Endothelial cell of umbilical vein (primary cell): ENCODE results near the gene FHOD3. TPM values are rescaled to one million over a fixed set of nuclear protein-coding genes. Genes with fewer than 3 reads are reported as not detected.

Experiments
- BruUV-seq: library from RNA; stranded (reverse); fragments of 400-500 nt; replicated peaks from 2 replicates; lab custom pipeline; 2021; lab: Mats Ljungman, UMichigan
- CTCF ChIA-PET: fragments of 300-600, 350-600 bp; sonication (Branson Sonifier 250); formaldehyde crosslinking; loops from one replicate; lab custom pipeline; 2021; ENCODE audit warnings: antibody characterized with exemption, inconsistent platforms; lab: Charles Lee
- POLR2A ChIA-PET: fragments of 300-600, 350-600 bp; sonication (Branson Sonifier 250); formaldehyde crosslinking; loops from one replicate; lab custom pipeline; 2021; ENCODE audit warnings: antibody characterized with exemption, inconsistent platforms; lab: Charles Lee
- DNase-seq: peaks from one replicate; pipeline ENCODE4 v3.0.0-alpha.2; 2011; ENCODE audit warnings: low read depth, low spot score
- FAIRE-seq: peaks from 2 replicates; lab custom pipeline; 2011; peaks lifted over from hg19 to GRCh38; lab: Jason Lieb, UNC
- H2AFZ ChIP-seq: 2 replicates; pipeline ENCODE4 v1.6.0; 2012; ENCODE audit warnings: low read depth, low read length, control low read depth, inconsistent platforms
- H3K27ac ChIP-seq: 2 replicates; pipeline ENCODE4 v1.5.1; 2011; ENCODE audit warnings: low read depth, mild to moderate bottlenecking, control low read depth, low read length, moderate library complexity; ENCODE audit not compliant: insufficient read depth
- H3K27me3 ChIP-seq, 2 experiments: 2 replicates each; pipeline versions ENCODE4 v1.6.0 to v1.6.1; 2011; ENCODE audit warnings: low read length in 2 of 2, mixed read lengths in 1 of 2; ENCODE audit not compliant: control insufficient read depth in 2 of 2, insufficient read depth in 2 of 2
- H3K36me3 ChIP-seq, 2 experiments: 2 replicates in 1 of 2; 3 replicates in 1 of 2; pipeline ENCODE4 v1.5.1; 2011; ENCODE audit warnings: low read length in 2 of 2, mild to moderate bottlenecking in 1 of 2, moderate library complexity in 1 of 2; ENCODE audit not compliant: control insufficient read depth in 2 of 2, insufficient read depth in 2 of 2; ENCODE audit errors: extremely low read depth in 1 of 2
- H3K4me1 ChIP-seq: 3 replicates; pipeline ENCODE4 v1.5.1; 2011; ENCODE audit warnings: mild to moderate bottlenecking, low read length; ENCODE audit not compliant: control insufficient read depth, insufficient read depth; ENCODE audit errors: extremely low read depth
- H3K4me2 ChIP-seq: 2 replicates; pipeline ENCODE4 v1.6.1; 2011; ENCODE audit warnings: low read length, control low read depth, mixed read lengths; ENCODE audit not compliant: insufficient read depth
- H3K4me3 ChIP-seq, 3 experiments: fragments of 200-600 bp in 1 of 3; sonication (generic), shearing (Covaris generic) in 1 of 3; replicated peaks in 1 of 3; 2 replicates each; pipeline ENCODE4 v1.5.1; 2011 to 2016; ENCODE audit warnings: control low read depth in 3 of 3, low read length in 3 of 3, mild to moderate bottlenecking in 2 of 3, inconsistent platforms in 1 of 3, low read depth in 1 of 3, moderate library complexity in 1 of 3; ENCODE audit not compliant: insufficient read depth in 1 of 3
- H3K79me2 ChIP-seq: 2 replicates; pipeline ENCODE4 v1.6.0; 2012; ENCODE audit warnings: low read length, inconsistent platforms; ENCODE audit not compliant: control insufficient read depth, insufficient read depth
- H3K9ac ChIP-seq: replicated peaks from 2 replicates; pipeline ENCODE3; 2011; ENCODE audit warnings: low read length, control low read depth; ENCODE audit not compliant: insufficient read depth; ENCODE audit errors: extremely low read depth
- H3K9me1 ChIP-seq: replicated peaks from 3 replicates; pipeline ENCODE4 v1.6.0; 2011; ENCODE audit warnings: mild to moderate bottlenecking, low read length; ENCODE audit not compliant: control insufficient read depth, insufficient read depth; ENCODE audit errors: extremely low read depth
- H3K9me3 ChIP-seq: replicated peaks from 2 replicates; pipeline ENCODE4 v1.5.1; 2012; ENCODE audit warnings: low read length, inconsistent platforms; ENCODE audit not compliant: control insufficient read depth, insufficient read depth
- H4K20me1 ChIP-seq: replicated peaks from 2 replicates; pipeline ENCODE3; 2011; ENCODE audit warnings: mild to moderate bottlenecking, low read length; ENCODE audit not compliant: control insufficient read depth, insufficient read depth; ENCODE audit errors: extremely low read depth
- EZH2 ChIP-seq: IDR thresholded peaks from 2 replicates; pipeline ENCODE4 v1.6.1; 2012; ENCODE audit warnings: borderline replicate concordance, low read depth, mild to moderate bottlenecking, moderate library complexity, low read length, inconsistent platforms; ENCODE audit not compliant: severe bottlenecking
- FOS ChIP-seq: IDR thresholded peaks from 2 replicates; pipeline ENCODE4 v1.6.1; 2011; ENCODE audit warnings: mild to moderate bottlenecking, low read length, moderate library complexity, borderline replicate concordance; ENCODE audit not compliant: insufficient read depth
- GATA2 ChIP-seq: IDR thresholded peaks from 2 replicates; pipeline ENCODE4 v1.7.0; 2011; ENCODE audit warnings: low read depth, mild to moderate bottlenecking, moderate library complexity, mixed read lengths, low read length; ENCODE audit not compliant: insufficient read length, insufficient read depth
- JUN ChIP-seq: IDR thresholded peaks from 2 replicates; pipeline ENCODE4 v1.6.1; 2011; ENCODE audit warnings: borderline replicate concordance, low read depth; ENCODE audit not compliant: insufficient read length, insufficient read depth
- MAX ChIP-seq: IDR thresholded peaks from 2 replicates; pipeline ENCODE4 v1.6.1; 2011; ENCODE audit not compliant: insufficient read depth, insufficient read length
- MYC ChIP-seq: IDR thresholded peaks from one replicate; pipeline ENCODE4 v1.6.1; 2011; ENCODE audit warnings: mild to moderate bottlenecking, low read depth, low read length
- POLR2A ChIP-seq: IDR thresholded peaks from 2 replicates; pipeline ENCODE4 v1.6.1; 2012; ENCODE audit warnings: low read depth, mild to moderate bottlenecking, control low read depth, low read length
- POLR2AphosphoS5 ChIP-seq: IDR thresholded peaks from 2 replicates; pipeline ENCODE4 v1.6.1; 2012; ENCODE audit warnings: low read depth, mild to moderate bottlenecking, control low read depth, low read length, moderate library complexity; ENCODE audit not compliant: insufficient read depth
- dilution Hi-C: fragments of 300-500 bp; cut with MboI; formaldehyde crosslinking; loops from one replicate; pipeline ENCODE4 v1.15.0; 2019; ENCODE audit warnings: low sequenced_read_pairs; ENCODE audit not compliant: extremely low pct_ligation_motif_present
- intact Hi-C: fragments of 100-400 bp; cut with micrococcal nuclease; formaldehyde crosslinking; loops from one replicate; pipeline ENCODE4 v1.10.0; 2022
- polyA plus RNA-seq, 4 experiments: library from polyadenylated mRNA; depleted of rRNA in 3 of 4; stranded (reverse) in 3 of 4; unstranded in 1 of 4; fragments of >200 nt; gene quantifications; 2 replicates each; pipeline versions ENCODE4 v1.2.1 to v1.2.3, GENCODE V29; 2011 to 2012; ENCODE audit warnings: missing spikeins in 1 of 4
- total RNA-seq: library from RNA; stranded (reverse); gene quantifications from 2 replicates; pipeline ENCODE4 v1.2.3, GENCODE V29; 2021
- TF ChIP-seq, protein P1 (sequence below), 2 donors: IDR thresholded peaks; 1 replicate in 1 of 2; 2 replicates in 1 of 2; pipeline ENCODE4 v1.5.1; 2011; ENCODE audit warnings: low read length in 2 of 2, mild to moderate bottlenecking in 2 of 2, moderate library complexity in 2 of 2, control low read depth in 1 of 2, inconsistent platforms in 1 of 2, low read depth in 1 of 2; ENCODE audit not compliant: insufficient read depth in 1 of 2; ENCODE audit errors: extremely low read depth in 1 of 2

FHOD3 gene
- total and polyA plus RNA-seq, 2 donors (not counting 3 experiments of a cell fraction or from before 2014, with no cell fraction given) = 0.06 to 1.5 TPM

GRCh38 chr18:36328385-36328858 is 30.9 kb downstream of the FHOD3 start:
- ChIA-PET CTCF (no interaction called here), POLR2A (no interaction called here)
- no peaks in the 10 kb centered on the region for H3K9me1 ChIP-seq
- no TSS peak for BruUV-seq
- no peak overlapping the region for H3K4me3 ChIP-seq
- H3K4me2 ChIP-seq = no peak overlapping the region
- H4K20me1 ChIP-seq = no peaks in the 10 kb centered on the region
- dilution Hi-C loops = no loop called here
- no peaks in the 10 kb centered on the region for H3K4me1 ChIP-seq
- no peaks in the 10 kb centered on the region for H3K9me3 ChIP-seq
- TF ChIP-seq GATA2 (no peak), MAX (no peak), JUN (no peak), POLR2A (no peak), FOS (no peak), EZH2 (no peak), MYC (no peak), POLR2AphosphoS5 (no peak)
- TF ChIP-seq, protein P1, sequence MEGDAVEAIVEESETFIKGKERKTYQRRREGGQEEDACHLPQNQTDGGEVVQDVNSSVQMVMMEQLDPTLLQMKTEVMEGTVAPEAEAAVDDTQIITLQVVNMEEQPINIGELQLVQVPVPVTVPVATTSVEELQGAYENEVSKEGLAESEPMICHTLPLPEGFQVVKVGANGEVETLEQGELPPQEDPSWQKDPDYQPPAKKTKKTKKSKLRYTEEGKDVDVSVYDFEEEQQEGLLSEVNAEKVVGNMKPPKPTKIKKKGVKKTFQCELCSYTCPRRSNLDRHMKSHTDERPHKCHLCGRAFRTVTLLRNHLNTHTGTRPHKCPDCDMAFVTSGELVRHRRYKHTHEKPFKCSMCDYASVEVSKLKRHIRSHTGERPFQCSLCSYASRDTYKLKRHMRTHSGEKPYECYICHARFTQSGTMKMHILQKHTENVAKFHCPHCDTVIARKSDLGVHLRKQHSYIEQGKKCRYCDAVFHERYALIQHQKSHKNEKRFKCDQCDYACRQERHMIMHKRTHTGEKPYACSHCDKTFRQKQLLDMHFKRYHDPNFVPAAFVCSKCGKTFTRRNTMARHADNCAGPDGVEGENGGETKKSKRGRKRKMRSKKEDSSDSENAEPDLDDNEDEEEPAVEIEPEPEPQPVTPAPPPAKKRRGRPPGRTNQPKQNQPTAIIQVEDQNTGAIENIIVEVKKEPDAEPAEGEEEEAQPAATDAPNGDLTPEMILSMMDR (IDR thresholded peaks at IDR 0.05; ENCODE audit: extremely low read depth in 1 of 2, insufficient read depth in 1 of 2, low read depth in 1 of 2, low read length in 2 of 2) = no peak
- no peaks in the 10 kb centered on the region for H3K36me3 ChIP-seq
- H2AFZ ChIP-seq = no peak overlapping the region
- H3K9ac ChIP-seq = no peak overlapping the region
- H3K79me2 ChIP-seq = no peaks in the 10 kb centered on the region
- no peak for FAIRE-seq
- peaks cover 0 to 3% of the 10 kb centered on the region in 2 experiments for H3K27me3 ChIP-seq
- no peak overlapping the region for H3K27ac ChIP-seq
- intact Hi-C loops = no loop called here
- DNase-seq = no peak
